Stimulated activated naive CD8-positive, alpha-beta T cell treated with anti-CD3 and anti-CD28 coated beads, Interleukin-15, Interleukin-2, amounts not matched to agents 100 ng/mL and 50 ng/mL, for 24 hours (primary cell): Measurements from ENCODE around the gene SKI.
"Not testable (repeated sequence)": the region's sequence is repeated elsewhere in the genome, so short reads cannot be mapped to it uniquely, and the experiment has no call there.

Source experiments
- H3K27ac Mint-ChIP-seq: one replicate; pipeline ENCODE4 v1.8.0; 2021; ENCODE audit warnings: mild to moderate bottlenecking, mixed read lengths
- H3K27me3 Mint-ChIP-seq: one replicate; pipeline ENCODE4 v1.8.0; 2021; ENCODE audit warnings: mixed read lengths
- H3K36me3 Mint-ChIP-seq: one replicate; pipeline ENCODE4 v1.8.0; 2021; ENCODE audit warnings: low read depth, mixed read lengths
- H3K4me1 Mint-ChIP-seq: one replicate; pipeline ENCODE4 v1.8.0; 2021; ENCODE audit warnings: low read depth, mixed read lengths
- H3K4me3 Mint-ChIP-seq: one replicate; pipeline ENCODE4 v1.8.0; 2021; ENCODE audit warnings: mild to moderate bottlenecking, mixed read lengths
- H3K9me3 Mint-ChIP-seq: one replicate; pipeline ENCODE4 v1.8.0; 2021; ENCODE audit warnings: mixed read lengths

SKI gene

DNA sequence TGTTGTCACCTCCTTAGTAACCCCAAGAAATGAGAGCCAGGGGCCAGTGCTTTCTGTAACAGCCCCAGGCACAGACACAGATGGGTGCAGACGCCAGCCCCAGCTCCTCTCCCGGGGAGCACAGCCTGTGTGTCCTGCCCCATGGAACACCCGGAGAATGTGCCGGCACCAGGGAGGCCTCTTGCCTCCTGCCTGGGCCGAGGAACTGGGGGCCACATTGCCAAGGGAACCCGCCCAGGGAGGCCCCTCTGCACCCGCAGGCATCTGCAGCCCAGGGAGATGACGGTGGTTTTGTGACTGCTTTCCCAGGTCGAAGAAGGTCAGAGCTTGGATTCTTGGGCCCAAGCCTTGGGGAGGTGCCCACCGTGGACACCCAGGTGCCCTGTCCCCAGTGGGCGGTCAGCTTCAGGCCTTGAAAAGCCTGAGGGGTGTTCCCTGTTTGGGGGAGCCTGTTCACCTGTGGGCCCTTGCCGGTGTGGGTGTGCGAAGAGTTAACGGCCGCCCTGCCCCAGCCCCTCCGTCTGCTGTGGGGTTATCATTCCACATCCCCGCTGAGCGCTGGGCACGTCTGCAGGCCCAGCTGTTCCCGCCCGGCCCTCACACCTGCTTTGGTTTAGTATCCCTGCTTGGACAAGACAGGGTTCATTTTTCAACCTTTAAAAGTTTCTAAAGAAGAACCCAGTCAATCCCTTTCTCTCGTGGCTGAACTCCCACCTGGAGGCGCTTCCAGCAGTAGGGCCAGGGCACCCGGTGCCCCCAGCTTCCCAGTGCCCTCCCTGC is 100.7 kb downstream of the SKI start:
- no peak overlapping the region for H3K27ac Mint-ChIP-seq
- H3K9me3 Mint-ChIP-seq: no peaks in the 10 kb centered on the region
- peaks cover 5% of the 10 kb centered on the region for H3K27me3 Mint-ChIP-seq
- no peaks in the 10 kb centered on the region for H3K4me1 Mint-ChIP-seq
- no peak overlapping the region for H3K4me3 Mint-ChIP-seq
- no peaks in the 10 kb centered on the region for H3K36me3 Mint-ChIP-seq

- Mint-ChIP-seq H3K9me3 (no peaks in the 10 kb centered on the region), H3K27ac (no peak overlapping the region), H3K4me3 (no peak overlapping the region), H3K27me3 (peaks cover 3% of the 10 kb centered on the region), H3K4me1 (no peaks in the 10 kb centered on the region), H3K36me3 (no peaks in the 10 kb centered on the region)
Measured at GRCh38 chr1:2330035-2330434, 101.9 kb downstream of the SKI start.

- Mint-ChIP-seq H3K4me3 (no peak overlapping the region), H3K4me1 (no peaks in the 10 kb centered on the region), H3K9me3 (no peaks in the 10 kb centered on the region), H3K36me3 (no peaks in the 10 kb centered on the region), H3K27me3 (no peaks in the 10 kb centered on the region), H3K27ac (no peak overlapping the region)
Measured at GRCh38 chr1:2330519-2331199, 102.5 kb downstream of the SKI start.

- Mint-ChIP-seq H3K4me3 (no peak overlapping the region), H3K9me3 (no peaks in the 10 kb centered on the region), H3K4me1 (no peaks in the 10 kb centered on the region), H3K36me3 (no peaks in the 10 kb centered on the region), H3K27me3 (no peaks in the 10 kb centered on the region), H3K27ac (no peak overlapping the region)
Measured at GRCh38 chr1:2331200-2331544, 103.1 kb downstream of the SKI start.

DNA sequence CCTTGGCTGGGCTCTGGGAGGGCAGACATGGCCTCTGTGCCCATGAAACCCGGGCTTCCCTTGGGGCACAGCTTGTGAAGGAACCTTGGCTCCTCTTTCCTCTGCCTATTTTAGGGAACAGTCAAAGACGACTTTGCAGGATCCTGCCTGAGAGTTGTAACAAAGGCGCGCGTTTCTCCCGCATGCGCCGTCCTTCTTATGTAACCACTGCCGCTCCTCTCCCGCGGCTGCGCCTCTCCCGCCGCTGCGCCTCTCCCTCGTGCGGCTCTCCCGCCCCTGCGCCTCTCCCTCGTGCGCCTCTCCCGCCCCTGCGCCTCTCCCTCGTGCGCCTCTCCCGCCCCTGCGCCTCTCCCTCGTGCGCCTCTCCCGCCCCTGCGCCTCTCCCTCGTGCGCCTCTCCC is 103.5 kb downstream of the SKI start:
- not testable (repeated sequence) for H3K4me1 Mint-ChIP-seq, H3K4me3 Mint-ChIP-seq, H3K36me3 Mint-ChIP-seq, H3K27me3 Mint-ChIP-seq, H3K27ac Mint-ChIP-seq, H3K9me3 Mint-ChIP-seq

GRCh38 chr1:2334366-2334765 is 106.2 kb downstream of the SKI start:
- Mint-ChIP-seq H3K4me3 (no peak overlapping the region), H3K36me3 (no peaks in the 10 kb centered on the region), H3K27me3 (no peaks in the 10 kb centered on the region), H3K27ac (no peak overlapping the region), H3K9me3 (no peaks in the 10 kb centered on the region), H3K4me1 (no peaks in the 10 kb centered on the region)

DNA sequence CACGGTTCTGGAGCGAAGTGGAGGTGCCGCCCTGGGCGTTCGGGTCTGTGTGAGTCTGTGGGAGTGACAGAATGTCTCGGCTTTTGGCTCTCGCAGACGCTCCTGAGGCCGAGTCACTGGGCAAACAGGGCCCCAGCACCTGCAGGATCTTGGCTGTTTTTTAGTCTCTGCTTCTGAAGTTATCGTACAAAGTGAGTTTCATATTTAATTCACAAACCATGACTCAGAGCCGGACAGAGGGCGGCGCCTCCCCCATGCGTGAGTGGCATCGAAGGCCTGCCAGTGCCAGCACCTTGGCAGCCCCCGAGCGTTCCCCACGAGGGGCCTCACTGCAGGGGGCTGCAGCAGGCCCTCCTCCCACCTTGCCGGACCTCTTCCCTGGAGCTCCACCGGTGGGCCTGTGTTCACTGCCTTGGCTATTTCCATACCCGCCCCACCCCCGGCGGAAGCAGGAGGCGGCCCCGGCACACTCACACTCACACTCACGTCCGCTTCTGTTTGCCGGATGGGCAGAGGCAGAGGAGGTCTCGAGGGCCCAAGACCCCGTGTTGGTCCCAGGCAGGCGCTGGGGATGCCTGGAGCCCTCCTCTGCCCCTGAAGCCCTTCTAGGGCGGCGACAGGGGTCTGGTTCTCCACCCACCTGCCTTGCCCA is 106.9 kb downstream of the SKI start:
- no peak overlapping the region for H3K4me3 Mint-ChIP-seq
- no peaks in the 10 kb centered on the region for H3K9me3 Mint-ChIP-seq

GRCh38 chr1:2335721-2336455 is 107.8 kb downstream of the SKI start:
- no peak overlapping the region for H3K27ac Mint-ChIP-seq
- H3K9me3 Mint-ChIP-seq: no peaks in the 10 kb centered on the region
- H3K27me3 Mint-ChIP-seq: no peaks in the 10 kb centered on the region
- no peaks in the 10 kb centered on the region for H3K4me1 Mint-ChIP-seq
- H3K36me3 Mint-ChIP-seq: no peaks in the 10 kb centered on the region
- no peak overlapping the region for H3K4me3 Mint-ChIP-seq

More for the DNA sequence above, 106.9 kb downstream of the SKI start:
- H3K27me3 Mint-ChIP-seq: no peaks in the 10 kb centered on the region
- H3K36me3 Mint-ChIP-seq: no peaks in the 10 kb centered on the region
- no peaks in the 10 kb centered on the region for H3K4me1 Mint-ChIP-seq
- no peak overlapping the region for H3K27ac Mint-ChIP-seq

- H3K27ac Mint-ChIP-seq: no peak overlapping the region
- no peaks in the 10 kb centered on the region for H3K27me3 Mint-ChIP-seq
- no peak overlapping the region for H3K4me3 Mint-ChIP-seq
- H3K36me3 Mint-ChIP-seq: no peaks in the 10 kb centered on the region
- H3K9me3 Mint-ChIP-seq: no peaks in the 10 kb centered on the region
- no peaks in the 10 kb centered on the region for H3K4me1 Mint-ChIP-seq
Measured at GRCh38 chr1:2336499-2336898, 108.4 kb downstream of the SKI start.

- H3K9me3 Mint-ChIP-seq: no peaks in the 10 kb centered on the region
- no peaks in the 10 kb centered on the region for H3K36me3 Mint-ChIP-seq
- H3K4me3 Mint-ChIP-seq: no peak overlapping the region
- no peaks in the 10 kb centered on the region for H3K27me3 Mint-ChIP-seq
- H3K4me1 Mint-ChIP-seq: no peaks in the 10 kb centered on the region
- no peak overlapping the region for H3K27ac Mint-ChIP-seq
Measured at GRCh38 chr1:2337081-2337480, 109.0 kb downstream of the SKI start.

GRCh38 chr1:2337501-2337900 is 109.4 kb downstream of the SKI start:
- H3K36me3 Mint-ChIP-seq: no peaks in the 10 kb centered on the region
- no peak overlapping the region for H3K4me3 Mint-ChIP-seq
- no peak overlapping the region for H3K27ac Mint-ChIP-seq
- H3K27me3 Mint-ChIP-seq: no peaks in the 10 kb centered on the region
- no peaks in the 10 kb centered on the region for H3K4me1 Mint-ChIP-seq
- H3K9me3 Mint-ChIP-seq: no peaks in the 10 kb centered on the region

- no peaks in the 10 kb centered on the region for H3K36me3 Mint-ChIP-seq
- H3K4me1 Mint-ChIP-seq: no peaks in the 10 kb centered on the region
- no peak overlapping the region for H3K4me3 Mint-ChIP-seq
- H3K9me3 Mint-ChIP-seq: no peaks in the 10 kb centered on the region
- H3K27me3 Mint-ChIP-seq: no peaks in the 10 kb centered on the region
- no peak overlapping the region for H3K27ac Mint-ChIP-seq
Measured at GRCh38 chr1:2339206-2340085, 111.3 kb downstream of the SKI start.

DNA sequence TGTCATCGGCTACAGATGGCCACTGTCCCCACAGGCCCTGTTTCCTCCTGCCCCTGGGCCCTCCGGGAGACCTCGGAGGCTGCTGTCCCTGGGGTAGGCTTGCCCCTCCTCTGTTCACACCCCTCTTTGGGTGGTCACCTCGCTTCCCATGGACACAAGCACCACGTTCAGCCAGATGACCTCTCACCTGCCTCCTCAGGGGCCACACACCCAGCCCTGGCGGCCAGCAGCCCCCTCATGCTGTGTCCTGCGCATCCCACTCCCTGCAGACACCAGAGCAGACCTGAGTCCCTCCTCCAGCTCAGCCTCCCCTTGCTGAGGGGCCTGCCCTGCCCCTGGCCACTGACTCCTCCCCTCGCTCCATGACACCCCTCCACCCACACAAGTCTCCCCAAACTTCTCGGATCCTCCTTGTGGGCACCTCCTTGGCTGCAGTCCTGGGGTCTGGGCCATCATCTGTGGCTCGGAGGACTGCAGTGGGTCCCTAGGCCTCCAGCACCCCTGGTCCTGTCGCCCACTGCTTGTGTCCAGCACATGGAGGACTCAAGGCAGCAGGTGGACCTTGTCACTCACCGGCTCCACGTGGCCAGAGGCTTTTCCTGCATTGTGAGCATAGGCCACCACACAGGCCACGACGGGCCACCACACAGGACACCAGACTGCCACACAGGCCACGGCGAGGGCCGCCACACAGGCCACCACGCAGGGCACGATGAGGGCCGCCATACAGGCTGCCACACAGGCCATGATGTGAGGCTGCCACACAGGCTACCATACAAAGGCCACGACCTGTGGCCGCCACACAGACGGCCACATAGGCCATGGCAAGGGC is 112.2 kb downstream of the SKI start:
- H3K27me3 Mint-ChIP-seq: no peaks in the 10 kb centered on the region
- no peaks in the 10 kb centered on the region for H3K4me1 Mint-ChIP-seq
- H3K27ac Mint-ChIP-seq: no peak overlapping the region
- H3K9me3 Mint-ChIP-seq: no peaks in the 10 kb centered on the region
- no peak overlapping the region for H3K4me3 Mint-ChIP-seq
- no peaks in the 10 kb centered on the region for H3K36me3 Mint-ChIP-seq

GRCh38 chr1:2340918-2341254 is 112.8 kb downstream of the SKI start:
- Mint-ChIP-seq H3K27me3 (no peaks in the 10 kb centered on the region), H3K9me3 (no peaks in the 10 kb centered on the region), H3K4me3 (no peak overlapping the region), H3K4me1 (no peaks in the 10 kb centered on the region), H3K27ac (no peak overlapping the region), H3K36me3 (no peaks in the 10 kb centered on the region)
